HepG2 (cell line): ENCODE measurements around the gene MXD3. TPM values are rescaled to one million over a fixed set of nuclear protein-coding genes. Genes with fewer than 3 reads are reported as not detected.

Experiments used
- ARNTL ChIP-seq: sonication (generic); formaldehyde crosslinking; IDR thresholded peaks from 2 replicates; pipeline ENCODE4 v1.4.0; 2020; ENCODE audit warnings: mild to moderate bottlenecking, missing genetic modification reagents
- DMTF1 ChIP-seq: sonication (generic); formaldehyde crosslinking; IDR thresholded peaks from 2 replicates; pipeline ENCODE4 v1.4.0; 2020; ENCODE audit warnings: mild to moderate bottlenecking, missing genetic modification reagents
- DNMT3B ChIP-seq: conservative IDR thresholded peaks from 2 replicates; pipeline ENCODE4 v1.6.1; 2016; ENCODE audit warnings: missing biosample characterization, control low read depth
- IRF9 ChIP-seq: sonication (generic); formaldehyde crosslinking; IDR thresholded peaks from 2 replicates; pipeline ENCODE4 v1.8.0; 2022; ENCODE audit warnings: missing genetic modification reagents, mild to moderate bottlenecking, borderline replicate concordance
- KAT8 ChIP-seq: IDR thresholded peaks from 2 replicates; pipeline ENCODE4 v1.6.1; 2016; ENCODE audit warnings: missing genetic modification reagents, missing compliant biosample characterization
- MTA1 ChIP-seq: sonication (generic); formaldehyde crosslinking; IDR thresholded peaks from 2 replicates; pipeline ENCODE4 v1.4.0; 2020; ENCODE audit warnings: missing genetic modification reagents, mild to moderate bottlenecking, borderline replicate concordance
- MTF2 ChIP-seq: sonication (generic); formaldehyde crosslinking; IDR thresholded peaks from 2 replicates; pipeline ENCODE4 v1.5.0; 2020; ENCODE audit warnings: missing genetic modification reagents, borderline replicate concordance
- MYNN ChIP-seq: sonication (generic); formaldehyde crosslinking; IDR thresholded peaks from 2 replicates; pipeline ENCODE4 v1.4.0; 2020; ENCODE audit warnings: mild to moderate bottlenecking, low read depth, missing genetic modification reagents
- NFATC3 ChIP-seq: sonication (generic); formaldehyde crosslinking; IDR thresholded peaks from 2 replicates; pipeline ENCODE4 v1.5.1; 2020; ENCODE audit warnings: mild to moderate bottlenecking, missing genetic modification reagents
- PHB2 ChIP-seq: fragments of 450-650 bp; IDR thresholded peaks from 2 replicates; pipeline ENCODE4 v1.6.1; 2018; ENCODE audit not compliant: partially characterized antibody
- PITX1 ChIP-seq: sonication (generic); formaldehyde crosslinking; IDR thresholded peaks from 2 replicates; pipeline ENCODE4 v1.5.1; 2020; ENCODE audit warnings: mild to moderate bottlenecking, missing genetic modification reagents
- POLR2AphosphoS5 ChIP-seq: IDR thresholded peaks from 2 replicates; pipeline ENCODE4 v1.6.1; 2012; ENCODE audit warnings: low read depth, low read length
- RBFOX2 ChIP-seq: fragments of 200-400 bp; formaldehyde crosslinking; IDR thresholded peaks from 2 replicates; pipeline ENCODE4 v1.6.1; 2017; ENCODE audit warnings: low read depth, mild to moderate bottlenecking, low read length
- SNAI1 ChIP-seq: sonication (generic); formaldehyde crosslinking; IDR thresholded peaks from 2 replicates; pipeline ENCODE4 v1.5.0; 2020; ENCODE audit warnings: mild to moderate bottlenecking, missing genetic modification reagents, borderline replicate concordance
- TAF1 ChIP-seq: sonication (generic); formaldehyde crosslinking; IDR thresholded peaks from 2 replicates; pipeline ENCODE4 v1.4.0; 2020; ENCODE audit warnings: missing genetic modification reagents
- TOE1 ChIP-seq: sonication (generic); formaldehyde crosslinking; IDR thresholded peaks from 2 replicates; pipeline ENCODE4 v1.4.0; 2020; ENCODE audit warnings: mild to moderate bottlenecking, missing genetic modification reagents
- ZBTB3 ChIP-seq: sonication (generic); formaldehyde crosslinking; IDR thresholded peaks from 2 replicates; pipeline ENCODE4 v1.4.0; 2020; ENCODE audit warnings: low read depth, mild to moderate bottlenecking, moderate library complexity, missing genetic modification reagents, borderline replicate concordance
- ZBTB7B ChIP-seq: sonication (generic); formaldehyde crosslinking; IDR thresholded peaks from 2 replicates; pipeline ENCODE4 v1.4.0; 2020; ENCODE audit warnings: missing genetic modification reagents
- ZFP1 ChIP-seq: IDR thresholded peaks from 2 replicates; pipeline ENCODE4 v1.6.1; 2016
- ZNF225 ChIP-seq: sonication (generic); formaldehyde crosslinking; IDR thresholded peaks from 2 replicates; pipeline ENCODE4 v1.4.0; 2020; ENCODE audit warnings: mild to moderate bottlenecking, missing genetic modification reagents
- ZNF326 ChIP-seq: sonication (generic); formaldehyde crosslinking; IDR thresholded peaks from 2 replicates; pipeline ENCODE4 v1.4.0; 2020; ENCODE audit warnings: missing genetic modification reagents, borderline replicate concordance
- ZNF564 ChIP-seq: sonication (generic); formaldehyde crosslinking; IDR thresholded peaks from 2 replicates; pipeline ENCODE4 v1.8.1; 2023; ENCODE audit warnings: mild to moderate bottlenecking, missing genetic modification reagents
- ZNF619 ChIP-seq: sonication (generic); formaldehyde crosslinking; IDR thresholded peaks from 2 replicates; pipeline ENCODE4 v1.4.0; 2020; ENCODE audit warnings: mild to moderate bottlenecking, missing genetic modification reagents
- ZNF660 ChIP-seq: sonication (generic); formaldehyde crosslinking; IDR thresholded peaks from 2 replicates; pipeline ENCODE4 v1.5.1; 2020; ENCODE audit warnings: mild to moderate bottlenecking, low read depth, missing genetic modification reagents, borderline replicate concordance
- ZNF790 ChIP-seq: sonication (generic); formaldehyde crosslinking; IDR thresholded peaks from 2 replicates; pipeline ENCODE4 v1.8.0; 2022; ENCODE audit warnings: missing genetic modification reagents, mild to moderate bottlenecking, borderline replicate concordance
- polyA plus RNA-seq, 8 experiments: library from polyadenylated mRNA; depleted of rRNA in 3 of 8; stranded (reverse) in 7 of 8; unstranded in 1 of 8; fragments of >200 nt; fragmentation: Illumina TruSeq in 4 of 8; extraction: Trizol in 4 of 8; gene quantifications; 2 replicates each; pipeline versions ENCODE4 v1.2.1 to v1.2.3, GENCODE V29; 2011 to 2016; ENCODE audit warnings: low read depth in 4 of 8, missing spikeins in 1 of 8, mixed read lengths in 1 of 8; ENCODE audit not compliant: insufficient read depth in 1 of 8
- total RNA-seq, 5 experiments: library from RNA; depleted of rRNA; stranded (reverse); fragments of >200 nt; fragmentation: Illumina TruSeq; extraction: Trizol; gene quantifications; 2 replicates each; pipeline ENCODE4 v1.2.3, GENCODE V29; 2016; ENCODE audit warnings: low read depth in 1 of 5
- TF ChIP-seq, protein P1 (sequence below): sonication (generic); formaldehyde crosslinking; IDR thresholded peaks from 2 replicates; pipeline ENCODE4 v1.9.0; 2021; ENCODE audit warnings: missing genetic modification reagents, mild to moderate bottlenecking, borderline replicate concordance

The MXD3 gene
- total and polyA plus RNA-seq, 2 of the 13 experiments (the other 11 are each of a cell fraction or from before 2014, with no cell fraction given): 10.5 to 12.8 TPM

- TF ChIP-seq IRF9 (CRISPR knock-in tag) (0 out of 2 replicates have a peak, but pooled peaks have one; percentile 27), ZNF619 (CRISPR knock-in tag) (no peak), ZNF790 (0 out of 2 replicates have a peak, but pooled peaks have one; percentile 49), MYNN (CRISPR knock-in tag) (no peak), ZNF225 (CRISPR knock-in tag) (peak; percentile 85; the same call in 1 of the 2 replicates), PITX1 (CRISPR knock-in tag) (peak; percentile 79), TOE1 (0 out of 2 replicates have a peak, but pooled peaks have one; percentile 73), DNMT3B (CRISPR knock-in tag) (no peak), ZBTB7B (CRISPR knock-in tag) (peak; percentile 66; the same call in 1 of the 2 replicates), ZBTB3 (CRISPR knock-in tag) (no peak), TAF1 (CRISPR knock-in tag) (peak; percentile 72), KAT8 (CRISPR knock-in tag) (peak; percentile 80), SNAI1 (CRISPR knock-in tag) (no peak), ZFP1 (CRISPR knock-in tag) (no peak), DMTF1 (CRISPR knock-in tag) (peak; percentile 68; the same call in 1 of the 2 replicates), ARNTL (CRISPR knock-in tag) (peak; percentile 93), RBFOX2 (peak; percentile 91), MTF2 (peak; percentile 86; the same call in 1 of the 2 replicates), MTA1 (peak; percentile 81; the same call in 1 of the 2 replicates), ZNF326 (CRISPR knock-in tag) (no peak), PHB2 (no peak), NFATC3 (CRISPR knock-in tag) (no peak), ZNF564 (CRISPR knock-in tag) (no peak; the same call in 1 of the 2 replicates), ZNF660 (CRISPR knock-in tag) (no peak), POLR2AphosphoS5 (peak; percentile 77)
- TF ChIP-seq, protein P1, sequence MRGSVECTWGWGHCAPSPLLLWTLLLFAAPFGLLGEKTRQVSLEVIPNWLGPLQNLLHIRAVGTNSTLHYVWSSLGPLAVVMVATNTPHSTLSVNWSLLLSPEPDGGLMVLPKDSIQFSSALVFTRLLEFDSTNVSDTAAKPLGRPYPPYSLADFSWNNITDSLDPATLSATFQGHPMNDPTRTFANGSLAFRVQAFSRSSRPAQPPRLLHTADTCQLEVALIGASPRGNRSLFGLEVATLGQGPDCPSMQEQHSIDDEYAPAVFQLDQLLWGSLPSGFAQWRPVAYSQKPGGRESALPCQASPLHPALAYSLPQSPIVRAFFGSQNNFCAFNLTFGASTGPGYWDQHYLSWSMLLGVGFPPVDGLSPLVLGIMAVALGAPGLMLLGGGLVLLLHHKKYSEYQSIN: no peak
These were observed 8.4 kb downstream of the MXD3 start, which contains the start of the genes PRELID1 and RAB24 (continued) for GRCh38 chr5:177303121-177303924.
